NCI-H446 (cell line): ENCODE data around the gene AKR1C8.

ENCODE experiments used
- DNase-seq, 2 experiments: peaks; one replicate each; lab custom pipeline; 2025; lab: John Stamatoyannopoulos, UW

The AKR1C8 gene

GRCh38 chr10:5108658-5109416 is 76.1 kb downstream of the AKR1C8 start:
- DNase-seq, result no peak

- DNase-seq, result no peak
These were observed 77.0 kb downstream of the AKR1C8 start for GRCh38 chr10:5107860-5108526.

GRCh38 chr10:5106553-5106952 is 78.4 kb downstream of the AKR1C8 start:
- DNase-seq, result no peak

GRCh38 chr10:5105626-5106025 is 79.3 kb downstream of the AKR1C8 start:
- no peak for DNase-seq
